LNCAP (cell line): ENCODE data around the gene GRM7.

Source experiments
- CTCF ChIP-seq: fragments of 450-650 bp; IDR thresholded peaks from 2 replicates; pipeline ENCODE4 v1.5.1; 2017; ENCODE audit warnings: mild to moderate bottlenecking

The GRM7 gene

GRCh38 chr3:7696320-7696719 lies 835.4 kb downstream of the GRM7 start:
- no peak for TF ChIP-seq CTCF

DNA sequence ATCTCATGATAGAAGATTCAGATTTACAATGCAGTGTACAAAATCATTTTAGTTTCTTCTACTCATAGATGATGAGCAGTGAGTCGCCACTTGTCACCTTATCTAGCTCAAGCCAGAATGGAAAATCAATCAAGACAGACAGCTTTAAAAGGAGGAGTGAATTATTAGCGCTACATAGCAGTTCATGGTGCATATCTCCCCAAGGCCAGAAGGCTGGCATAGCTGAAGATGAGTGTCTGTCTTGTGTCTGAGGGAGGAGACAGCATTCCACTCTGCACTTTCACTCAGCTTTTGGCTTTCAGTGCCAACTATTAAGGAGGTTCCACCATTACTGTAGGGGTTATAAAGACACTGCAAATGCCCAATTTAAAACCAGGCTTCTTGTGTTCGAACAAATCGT lies 836.6 kb downstream of the GRM7 start:
- no peak for TF ChIP-seq CTCF

- no peak for TF ChIP-seq CTCF
Measured at GRCh38 chr3:7700539-7700938, 839.6 kb downstream of the GRM7 start.

- TF ChIP-seq CTCF: no peak
Measured at GRCh38 chr3:7700977-7701376, 840.1 kb downstream of the GRM7 start.

DNA sequence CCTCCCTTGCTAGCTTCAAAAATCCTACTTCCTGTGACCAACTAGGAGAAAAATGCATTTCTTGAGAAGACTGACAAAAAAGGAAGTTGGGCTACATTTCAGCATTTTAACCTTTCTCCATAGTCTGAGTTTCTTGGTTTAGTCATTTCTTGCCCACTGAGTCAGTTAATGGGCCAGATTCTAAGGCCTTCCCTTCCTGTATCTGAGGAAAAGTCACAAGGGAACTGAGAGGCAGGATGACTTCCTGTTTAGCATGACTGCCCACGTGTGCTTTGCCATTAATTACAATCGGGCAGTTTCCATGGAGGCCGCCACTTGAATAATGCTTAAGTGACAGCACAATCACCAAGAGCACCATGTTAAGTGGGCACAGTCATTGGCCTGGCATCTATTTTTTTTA lies 846.3 kb downstream of the GRM7 start:
- no peak for TF ChIP-seq CTCF

- TF ChIP-seq CTCF: no peak
Measured at GRCh38 chr3:7709376-7710082, 848.6 kb downstream of the GRM7 start.

DNA sequence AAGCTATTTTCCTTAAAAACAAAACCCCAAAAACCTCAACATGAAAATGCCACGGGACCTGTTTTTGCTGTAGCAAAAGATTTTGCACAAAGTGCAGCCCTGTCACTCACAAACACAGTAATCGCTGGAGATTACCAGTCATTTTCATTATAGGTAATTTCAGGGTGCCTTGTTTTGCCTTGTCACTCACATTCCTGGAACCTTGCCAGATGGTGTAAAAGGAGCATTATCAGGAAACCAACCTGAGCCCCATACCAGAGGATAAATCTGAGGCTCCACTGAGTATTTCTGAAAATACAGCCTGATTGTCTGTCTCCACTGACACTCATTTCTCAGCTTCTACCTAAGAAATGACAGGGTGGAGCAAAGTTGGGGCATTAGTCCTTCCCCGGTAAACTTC lies 849.4 kb downstream of the GRM7 start:
- TF ChIP-seq CTCF: no peak

- no peak for TF ChIP-seq CTCF
Measured at GRCh38 chr3:7713724-7714123, 852.8 kb downstream of the GRM7 start.
